NCI-H2196 (cell line): Measurements from ENCODE around the gene CDK11B.

Source experiments
- DNase-seq: peaks from one replicate; lab custom pipeline; 2025; ENCODE audit not compliant: unreplicated experiment; lab: John Stamatoyannopoulos, UW

Gene CDK11B

GRCh38 chr1:1628754-1629429 is 29.9 kb downstream of the CDK11B start:
- DNase-seq: no peak

DNA sequence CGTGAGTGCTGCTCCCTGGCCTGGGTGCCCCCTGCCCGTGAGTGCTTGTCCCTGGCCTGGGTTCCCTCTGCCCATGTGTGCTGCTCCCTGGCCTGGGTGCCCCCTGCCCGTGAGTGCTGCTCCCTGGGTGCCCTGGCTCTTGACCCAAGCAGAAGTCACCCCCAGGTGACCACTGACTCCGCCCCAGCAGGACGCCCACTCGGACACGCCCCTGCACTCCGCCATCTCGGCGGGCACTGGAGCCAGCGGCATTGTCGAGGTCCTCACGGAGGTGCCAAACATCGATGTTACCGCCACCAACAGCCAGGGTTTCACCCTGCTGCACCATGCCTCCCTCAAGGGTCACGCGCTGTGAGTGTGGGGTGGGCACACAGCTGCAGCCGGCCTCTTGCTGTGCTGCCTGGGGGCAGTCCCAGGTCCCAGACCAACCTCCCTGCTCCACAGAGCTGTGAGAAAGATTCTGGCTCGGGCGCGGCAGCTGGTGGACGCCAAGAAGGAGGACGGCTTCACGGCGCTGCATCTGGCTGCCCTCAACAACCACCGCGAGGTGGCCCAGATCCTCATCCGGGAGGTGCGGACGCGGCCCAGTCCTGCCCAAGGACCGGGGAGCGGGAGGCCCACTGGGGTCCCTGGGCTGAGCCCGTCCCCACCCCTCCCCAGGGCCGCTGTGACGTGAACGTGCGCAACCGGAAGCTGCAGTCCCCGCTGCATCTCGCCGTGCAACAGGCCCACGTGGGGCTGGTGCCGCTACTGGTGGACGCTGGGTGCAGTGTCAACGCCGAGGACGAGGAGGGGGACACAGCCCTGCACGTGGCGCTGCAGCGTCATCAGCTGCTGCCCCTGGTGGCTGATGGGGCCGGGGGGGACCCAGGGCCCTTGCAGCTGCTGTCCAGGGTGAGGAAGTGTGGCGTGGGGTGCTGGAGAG is 30.7 kb downstream of the CDK11B start:
- DNase-seq: no peak

DNA sequence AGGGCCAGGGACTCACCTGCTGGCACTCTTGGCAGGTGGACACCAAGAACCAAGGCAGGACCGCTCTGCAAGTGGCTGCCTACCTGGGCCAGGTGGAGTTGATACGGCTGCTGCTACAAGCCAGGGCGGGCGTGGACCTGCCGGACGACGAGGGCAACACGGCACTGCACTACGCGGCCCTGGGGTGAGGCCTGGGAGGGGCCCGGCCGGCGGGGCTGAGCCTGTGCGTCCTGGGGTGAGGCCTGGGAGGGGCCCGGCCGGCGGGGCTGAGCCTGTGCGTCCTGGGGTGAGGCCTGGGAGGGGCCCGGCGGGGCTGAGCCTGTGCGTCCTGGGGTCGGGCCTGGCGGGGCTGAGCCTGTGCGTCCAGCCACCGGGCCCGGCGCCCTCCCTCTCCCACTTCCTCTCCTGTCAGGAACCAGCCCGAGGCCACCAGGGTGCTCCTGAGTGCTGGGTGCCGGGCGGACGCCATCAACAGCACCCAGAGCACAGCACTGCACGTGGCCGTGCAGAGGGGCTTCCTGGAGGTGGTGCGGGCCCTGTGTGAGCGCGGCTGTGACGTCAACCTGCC is 31.5 kb downstream of the CDK11B start:
- no peak for DNase-seq

- no peak for DNase-seq
These were observed 32.3 kb downstream of the CDK11B start for GRCh38 chr1:1626207-1627141.

- DNase-seq: no peak
These were observed 33.0 kb downstream of the CDK11B start for GRCh38 chr1:1625824-1626206.

GRCh38 chr1:1625404-1625775 is 33.4 kb downstream of the CDK11B start:
- no peak for DNase-seq

GRCh38 chr1:1624443-1625403 is 34.1 kb downstream of the CDK11B start:
- peak; percentile 26 for DNase-seq

DNA sequence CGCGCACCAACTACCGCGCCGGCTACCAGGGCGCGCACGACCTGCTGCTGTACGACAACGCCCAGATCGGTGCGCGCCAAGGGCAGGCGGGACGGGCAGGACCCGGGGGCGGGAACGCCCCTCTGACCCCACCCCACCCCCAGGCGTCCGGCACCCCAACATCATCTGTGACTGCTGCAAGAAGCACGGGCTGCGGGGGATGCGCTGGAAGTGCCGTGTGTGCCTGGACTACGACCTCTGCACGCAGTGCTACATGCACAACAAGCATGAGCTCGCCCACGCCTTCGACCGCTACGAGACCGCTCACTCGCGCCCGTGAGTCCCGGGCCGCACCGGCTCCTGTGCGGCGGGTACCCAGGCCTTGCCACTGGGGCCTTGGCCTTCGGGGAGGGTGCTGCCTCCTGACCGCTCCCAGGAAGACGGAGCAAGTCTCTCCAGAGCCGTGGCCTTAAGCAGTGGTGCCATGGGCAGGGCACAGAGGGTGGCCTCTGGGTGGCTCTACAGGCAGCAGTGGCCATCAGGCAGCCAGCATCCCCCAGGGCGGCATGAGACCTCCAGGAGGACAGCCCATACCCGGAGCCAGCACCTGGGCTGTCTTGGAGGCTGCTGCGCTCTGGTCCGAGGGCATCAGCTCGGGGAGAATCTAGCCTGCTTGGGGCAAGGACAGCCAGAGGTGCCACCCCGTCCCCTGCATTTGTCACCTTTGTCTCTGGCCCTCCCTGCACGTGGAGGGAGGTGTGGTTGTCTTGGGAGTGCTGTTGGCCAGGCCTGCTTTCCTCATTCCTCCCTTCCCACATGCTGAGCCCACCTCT is 35.0 kb downstream of the CDK11B start:
- DNase-seq: no peak

DNA sequence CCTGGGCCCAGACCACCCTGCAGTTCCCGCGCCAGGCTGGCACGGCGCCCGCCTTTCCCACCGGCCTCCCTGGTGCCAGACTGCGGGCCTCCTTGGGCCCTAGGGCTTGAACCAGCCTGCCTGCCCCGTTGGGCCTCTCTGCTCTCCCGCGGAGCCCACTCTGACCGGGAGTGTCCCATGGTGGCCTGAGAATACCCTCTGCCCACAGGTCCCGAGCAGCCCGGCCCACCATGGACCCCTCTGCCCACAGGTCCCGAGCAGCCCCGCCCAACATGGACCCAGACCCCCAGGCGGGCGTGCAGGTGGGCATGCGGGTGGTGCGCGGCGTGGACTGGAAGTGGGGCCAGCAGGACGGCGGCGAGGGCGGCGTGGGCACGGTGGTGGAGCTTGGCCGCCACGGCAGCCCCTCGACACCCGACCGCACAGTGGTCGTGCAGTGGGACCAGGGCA is 35.6 kb downstream of the CDK11B start:
- DNase-seq: no peak

DNA sequence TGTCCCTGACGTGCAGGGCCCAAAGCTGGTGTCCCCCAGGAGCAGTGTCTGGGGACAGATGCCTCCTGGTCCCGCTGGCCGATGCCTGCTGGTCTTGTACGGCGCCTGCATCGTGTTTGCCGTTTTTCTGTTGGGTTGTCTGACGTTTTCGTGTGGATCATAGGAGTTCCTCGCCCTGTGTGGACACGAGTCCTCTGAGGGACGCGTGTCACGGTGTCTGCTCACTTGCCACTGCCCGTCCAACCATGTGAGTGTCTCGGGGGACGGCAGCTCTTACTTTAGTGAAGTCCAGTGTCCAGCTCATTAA is 36.1 kb downstream of the CDK11B start:
- DNase-seq: no peak

DNA sequence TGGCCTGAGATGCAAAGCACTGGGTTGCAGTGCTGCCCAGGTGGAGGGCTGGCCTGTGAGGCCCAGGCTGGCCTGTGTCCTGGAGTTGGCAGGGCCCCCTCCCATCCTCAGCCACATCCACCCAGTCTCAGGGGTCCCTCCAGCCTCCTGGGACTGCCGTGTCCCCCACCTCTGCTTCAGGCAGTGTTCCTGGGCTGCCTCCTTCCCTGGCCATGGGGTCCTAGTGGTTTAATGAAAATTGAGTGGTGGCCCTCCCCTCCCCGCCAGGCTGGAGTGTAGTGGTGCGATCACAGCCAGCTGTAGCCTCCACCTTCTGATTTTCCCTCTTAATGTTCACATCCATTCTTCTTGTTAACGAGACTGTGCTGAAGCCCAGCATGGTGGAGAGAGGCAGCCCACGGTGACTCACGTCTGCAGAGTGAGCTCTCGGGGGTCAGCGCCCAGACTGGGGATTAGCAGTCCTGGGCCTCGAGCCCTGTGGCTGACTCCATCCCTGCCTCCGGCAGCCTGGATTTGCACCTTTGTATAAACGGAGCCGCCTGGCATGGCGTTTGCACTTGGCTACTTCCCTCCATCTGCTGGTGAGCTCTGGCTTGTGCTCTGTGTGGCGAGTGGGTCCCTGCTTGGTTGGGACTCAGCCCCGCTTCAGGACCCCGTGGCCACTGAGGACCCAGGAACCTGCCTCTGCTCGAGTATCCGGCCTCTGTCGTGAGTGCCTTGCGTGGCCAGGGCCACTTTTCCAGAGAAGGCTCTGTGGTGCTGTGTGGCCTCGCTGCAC is 36.6 kb downstream of the CDK11B start:
- no peak for DNase-seq

DNA sequence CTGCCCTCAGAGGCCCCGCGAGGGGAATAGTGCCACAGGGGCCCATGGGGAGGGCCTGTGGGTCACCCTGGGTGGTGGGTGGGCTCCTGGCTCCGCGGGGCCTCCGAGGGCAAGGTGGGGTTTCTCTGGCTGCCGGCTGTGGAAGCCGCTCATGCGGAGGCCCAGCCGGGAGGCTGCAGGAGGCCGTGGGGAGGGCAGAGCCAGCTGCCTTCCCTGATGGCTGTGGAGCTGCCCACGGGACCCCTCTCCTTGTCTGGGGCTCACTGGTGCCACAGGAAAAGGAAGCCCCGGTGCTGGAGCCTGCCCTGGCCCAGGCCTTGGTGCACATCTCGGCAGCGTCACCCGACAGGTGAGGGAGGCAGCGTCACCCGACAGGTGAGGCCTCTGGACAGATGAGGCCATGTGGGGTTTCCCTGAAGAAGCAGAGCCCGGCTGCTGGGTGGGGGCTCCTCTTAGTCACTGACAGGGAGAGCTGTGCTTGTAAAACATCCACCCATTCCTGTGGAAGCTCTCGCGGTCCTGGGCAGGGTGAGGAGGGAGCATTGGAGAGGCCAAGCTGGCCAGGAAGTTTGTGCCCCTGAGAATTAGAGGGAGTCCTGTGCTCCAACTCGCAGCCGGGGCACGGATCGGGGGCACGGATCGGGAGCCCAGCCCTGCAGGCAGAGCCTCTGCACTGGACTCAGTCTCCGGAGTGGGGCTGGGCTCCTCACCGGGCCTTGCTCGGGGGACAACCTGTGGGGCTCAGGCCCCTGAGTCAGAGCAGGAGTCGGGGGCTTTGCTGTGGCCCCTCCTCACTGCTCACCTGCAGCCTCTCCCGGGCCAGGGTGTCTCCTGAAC is 37.4 kb downstream of the CDK11B start:
- no peak for DNase-seq

DNA sequence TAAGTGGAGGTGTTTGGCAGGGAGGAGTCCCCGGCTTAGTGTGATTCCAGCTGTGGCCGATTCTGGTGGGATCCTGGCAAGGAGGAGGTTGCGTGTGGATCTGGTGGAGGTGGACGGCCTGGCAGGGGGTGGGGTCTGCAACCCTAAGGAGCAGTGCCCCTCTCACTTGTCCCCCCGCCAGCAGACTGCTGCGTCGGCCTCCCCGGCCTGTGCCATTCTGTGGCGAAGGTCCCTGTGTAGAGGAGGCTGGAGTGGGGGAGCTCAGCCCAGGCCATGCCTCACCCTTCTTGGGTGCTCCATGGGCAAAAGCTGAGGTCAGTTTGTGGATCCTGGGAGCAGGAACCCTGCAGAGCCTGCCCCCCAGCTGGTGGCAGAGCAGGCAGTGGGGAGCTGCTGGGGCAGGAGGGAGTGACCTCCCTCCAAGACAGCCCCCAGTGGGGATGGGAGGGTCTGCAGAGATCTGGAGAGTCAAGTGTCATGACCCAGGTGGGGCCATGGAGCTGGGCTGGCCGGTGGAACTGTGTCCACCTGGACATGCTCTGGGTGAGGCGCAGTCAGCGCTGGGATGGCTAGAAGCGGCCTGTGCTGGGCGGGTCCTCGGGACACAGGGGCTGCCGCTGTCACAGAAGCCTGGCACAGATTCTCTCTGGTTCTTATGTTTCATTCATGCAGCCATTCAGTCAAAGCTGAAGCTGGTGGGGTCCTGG is 38.2 kb downstream of the CDK11B start:
- no peak for DNase-seq

DNA sequence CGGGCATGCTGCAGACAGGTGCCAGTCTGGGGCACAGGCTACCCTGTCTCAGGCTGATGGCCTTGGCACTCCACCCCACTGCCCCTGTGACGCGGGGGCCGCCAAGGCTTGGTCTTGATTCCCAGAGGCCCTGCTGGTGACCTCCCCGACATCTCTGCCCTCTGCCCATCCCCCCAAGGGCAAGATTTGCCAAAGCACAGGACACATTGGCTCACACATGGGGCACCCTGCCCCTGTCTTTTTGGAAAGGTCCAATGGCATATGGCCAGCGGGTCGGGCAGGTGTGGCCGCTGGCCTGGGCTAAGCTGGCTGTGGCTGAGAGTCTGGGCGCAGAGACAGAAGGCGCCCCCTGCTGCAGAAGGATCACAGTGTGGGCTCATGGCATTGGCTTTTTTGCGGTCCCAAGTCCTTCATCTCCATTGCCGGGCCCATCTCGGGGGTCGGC is 38.9 kb downstream of the CDK11B start:
- DNase-seq: no peak

- DNase-seq: no peak
These were observed 40.3 kb downstream of the CDK11B start for GRCh38 chr1:1618396-1619068.

DNA sequence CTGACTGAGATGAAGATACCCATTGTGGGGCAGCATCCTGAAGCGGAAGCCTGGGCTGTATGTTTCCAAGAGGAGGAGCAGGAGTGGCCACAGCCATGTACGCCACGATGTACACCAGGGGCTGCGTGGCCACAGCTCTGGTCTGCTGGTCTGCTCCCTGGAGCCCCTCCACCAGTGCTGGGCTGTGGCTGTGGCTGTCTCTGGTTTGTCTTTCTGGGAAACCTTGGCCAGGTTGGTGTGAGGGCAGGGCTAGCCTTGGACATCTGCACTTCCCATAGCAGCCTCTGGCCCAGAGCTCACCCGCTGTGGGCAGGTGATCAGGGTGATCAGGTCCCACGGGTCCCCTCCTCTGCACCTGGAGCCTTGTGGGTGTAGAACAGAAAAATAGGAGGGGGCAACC is 40.9 kb downstream of the CDK11B start:
- no peak for DNase-seq
